ENCODE results near the gene LGR5.
A peak's percentile ranks its signal among the peaks of the same experiment; 100 is the strongest.

The LGR5 gene

GRCh38 chr12:71465796-71466195 lies 26.2 kb downstream of the LGR5 start:
- no peak for TF ChIP-seq CTCF (IDR thresholded peaks at IDR 0.05; ENCODE audit: insufficient read depth, low read depth, low read length, missing control alignments)
- H3K4me3 ChIP-seq (ENCODE audit: low read length) = no peak overlapping the region
- no peak for DNase-seq (ENCODE audit: low read depth)

GRCh38 chr12:71469258-71469750 lies 29.7 kb downstream of the LGR5 start:
- no peak for TF ChIP-seq CTCF (IDR thresholded peaks at IDR 0.05; ENCODE audit: insufficient read depth, low read depth, low read length, missing control alignments)
- peak; percentile 78 for DNase-seq (ENCODE audit: low read depth)
- H3K4me3 ChIP-seq (ENCODE audit: low read length) = no peak overlapping the region

DNA sequence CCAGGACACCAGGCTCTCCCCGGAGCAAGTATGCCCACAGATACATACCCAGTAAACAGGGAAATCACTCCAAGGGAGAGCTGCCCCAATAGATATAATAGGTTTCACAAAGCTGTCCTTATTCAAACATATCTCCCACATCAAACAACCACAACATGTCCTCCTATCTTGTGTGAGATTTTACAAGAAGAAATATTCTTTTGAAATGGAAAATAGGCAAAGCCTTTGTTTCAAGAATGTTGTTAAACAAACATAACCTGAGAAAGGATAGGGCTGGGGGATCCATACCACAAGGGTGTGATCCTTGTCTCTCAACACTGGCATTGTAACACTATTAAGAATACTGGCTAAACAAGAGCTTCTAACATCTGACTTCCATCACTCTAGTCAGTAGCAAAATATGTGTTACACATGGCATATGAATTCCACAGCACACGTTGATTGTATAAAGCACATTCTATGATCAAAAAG lies 32.9 kb downstream of the LGR5 start:
- no peak for DNase-seq (ENCODE audit: low read depth)
- TF ChIP-seq CTCF (IDR thresholded peaks at IDR 0.05; ENCODE audit: insufficient read depth, low read depth, low read length, missing control alignments) = no peak
- no peak overlapping the region for H3K4me3 ChIP-seq (ENCODE audit: low read length)

DNA sequence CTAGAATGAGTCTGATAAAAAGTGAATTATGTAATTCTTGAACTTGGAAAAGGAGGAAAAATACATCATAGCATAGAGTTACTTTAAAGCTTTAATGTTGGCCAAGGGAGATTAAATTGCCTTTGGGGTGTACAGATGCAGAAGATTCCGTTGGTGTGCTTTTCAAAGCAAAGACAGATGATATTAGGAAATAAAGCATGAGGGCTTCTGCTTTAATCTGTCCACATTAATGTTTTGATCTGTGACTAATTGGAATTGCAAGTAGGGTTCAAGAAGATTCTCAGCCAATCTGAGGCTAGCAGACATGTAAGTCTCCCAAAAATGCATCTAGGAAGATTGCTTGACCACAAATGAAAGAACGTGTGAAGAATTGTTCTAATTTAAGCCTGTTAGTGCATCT lies 35.2 kb downstream of the LGR5 start:
- no peak for TF ChIP-seq CTCF (IDR thresholded peaks at IDR 0.05; ENCODE audit: insufficient read depth, low read depth, low read length, missing control alignments)
- no peak for DNase-seq (ENCODE audit: low read depth)
- no peak overlapping the region for H3K4me3 ChIP-seq (ENCODE audit: low read length)

DNA sequence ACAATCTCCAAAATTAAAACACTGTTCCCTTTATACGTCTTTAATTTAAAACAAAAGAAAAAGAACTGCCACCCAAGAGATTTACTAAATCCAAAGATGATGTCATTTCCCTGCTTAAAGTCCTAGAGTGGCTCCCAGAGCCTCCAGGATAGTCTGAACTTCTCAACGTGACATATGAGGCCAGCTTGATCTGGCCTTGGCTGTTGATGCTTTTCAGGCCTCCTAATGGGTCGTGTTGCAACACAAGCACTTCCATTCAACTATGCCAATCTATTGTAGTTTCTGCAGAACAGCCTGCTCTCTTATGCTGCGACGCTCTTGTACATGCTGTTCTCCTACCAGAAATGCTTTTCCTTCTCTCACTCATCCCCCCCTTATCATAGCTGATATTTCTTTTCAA lies 35.7 kb downstream of the LGR5 start:
- no peak overlapping the region for H3K4me3 ChIP-seq (ENCODE audit: low read length)
- no peak for DNase-seq (ENCODE audit: low read depth)
- TF ChIP-seq CTCF (IDR thresholded peaks at IDR 0.05; ENCODE audit: insufficient read depth, low read depth, low read length, missing control alignments) = no peak

DNA sequence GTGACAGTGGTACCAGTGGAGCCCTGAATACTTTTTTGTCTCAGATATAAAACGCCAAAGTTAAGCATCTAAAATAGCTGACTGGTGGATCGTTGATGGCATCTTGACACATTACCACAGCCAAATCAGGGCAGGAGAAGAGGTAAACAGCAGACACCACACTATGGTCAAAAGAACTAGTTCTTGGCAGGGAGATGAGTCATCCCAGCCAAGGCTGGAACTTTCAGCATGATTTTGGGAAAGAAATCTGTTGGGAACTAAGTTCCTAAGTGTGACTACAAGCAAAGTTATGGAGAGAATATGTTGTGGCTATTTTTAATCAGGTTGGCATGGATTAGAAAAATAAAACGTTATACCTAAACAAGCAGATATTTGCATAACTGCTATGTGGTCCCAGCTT lies 36.9 kb downstream of the LGR5 start:
- peak; percentile 30 for DNase-seq (ENCODE audit: low read depth)
- no peak overlapping the region for H3K4me3 ChIP-seq (ENCODE audit: low read length)
- no peak for TF ChIP-seq CTCF (IDR thresholded peaks at IDR 0.05; ENCODE audit: insufficient read depth, low read depth, low read length, missing control alignments)

GRCh38 chr12:71477609-71478008 lies 38.0 kb downstream of the LGR5 start:
- no peak for DNase-seq (ENCODE audit: low read depth)
- H3K4me3 ChIP-seq (ENCODE audit: low read length) = no peak overlapping the region
- no peak for TF ChIP-seq CTCF (IDR thresholded peaks at IDR 0.05; ENCODE audit: insufficient read depth, low read depth, low read length, missing control alignments)
